HG03060 (cell line): ENCODE results near the gene IQCF5.
"Not testable (repeated sequence)": the region's sequence is repeated elsewhere in the genome, so short reads cannot be mapped to it uniquely, and the experiment has no call there.

ENCODE experiments used
- ATAC-seq: cut with Tn5 transposase; IDR thresholded peaks from one replicate; pipeline ENCODE4 v1.9.1; 2021; ENCODE audit warnings: low read depth, moderate number of reproducible peaks; ENCODE audit not compliant: unreplicated experiment

IQCF5 gene

DNA sequence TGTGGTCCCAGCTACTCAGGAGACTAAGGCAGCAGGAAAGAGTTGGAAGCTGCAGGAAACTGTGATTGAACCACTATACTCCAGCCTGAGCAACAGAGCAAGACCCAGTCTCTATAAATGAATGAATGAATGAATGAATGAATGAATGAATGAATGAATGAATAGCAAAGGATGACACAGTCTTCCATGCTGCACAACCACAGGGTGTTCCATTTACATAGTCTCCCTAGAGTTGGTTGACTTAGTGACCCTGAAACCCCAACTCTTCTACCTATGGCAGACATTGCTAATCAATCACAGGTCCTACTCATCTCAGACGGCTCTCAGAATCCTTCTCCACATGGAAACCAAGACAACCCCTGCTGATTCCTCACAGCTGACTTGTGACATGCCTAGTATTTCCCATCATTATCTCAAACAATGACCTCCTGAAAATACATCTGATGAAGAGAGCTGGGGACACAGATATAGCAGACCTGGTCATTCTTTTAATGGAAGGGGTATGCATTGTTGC, 2.1 kb downstream of the IQCF5 start:
- no peak for ATAC-seq

GRCh38 chr3:51869304-51869703, 6.1 kb downstream of the IQCF5 start:
- no peak for ATAC-seq

DNA sequence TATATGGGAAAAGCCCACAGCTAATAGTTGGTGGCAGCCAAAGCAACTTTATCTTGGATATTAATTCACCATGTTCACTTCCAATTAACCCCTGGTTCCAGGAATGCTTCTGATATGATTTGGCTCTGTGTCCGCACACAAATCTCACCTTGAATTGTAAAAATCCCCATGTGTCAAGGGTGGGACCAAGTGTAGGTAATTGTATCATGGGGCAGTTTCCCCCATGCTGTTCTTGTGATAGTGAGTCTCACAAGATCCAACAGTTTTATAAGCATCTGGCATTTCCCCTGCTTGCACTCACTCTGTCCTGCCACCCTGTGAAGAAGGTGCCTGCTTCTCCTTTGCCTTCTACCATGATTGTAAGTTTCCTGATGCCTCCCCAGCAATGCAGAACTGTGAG, 6.5 kb downstream of the IQCF5 start:
- ATAC-seq = not testable (repeated sequence)

DNA sequence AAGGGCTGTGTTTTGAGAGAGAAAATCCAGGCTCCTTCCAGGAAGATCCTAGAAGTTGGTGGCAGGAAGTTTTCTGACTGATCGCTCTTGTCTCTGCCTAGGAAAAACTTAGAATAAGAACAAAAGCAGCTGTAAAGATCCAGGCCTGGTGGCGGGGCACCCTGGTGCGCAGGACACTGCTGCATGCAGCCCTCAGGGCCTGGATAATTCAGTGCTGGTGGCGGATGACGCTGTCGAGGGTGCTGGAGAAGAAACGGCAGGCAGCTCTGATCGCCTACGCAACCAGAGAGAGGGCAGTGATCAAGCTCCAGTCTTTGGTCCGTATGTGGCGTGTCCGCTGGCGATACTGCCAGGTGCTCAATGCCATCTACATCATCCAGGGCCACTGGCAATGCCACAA, 12.5 kb downstream of the IQCF5 start:
- ATAC-seq = no peak

GRCh38 chr3:51860703-51861665, 14.4 kb downstream of the IQCF5 start, which contains the start of gene IQCF2:
Gene IQCF2 (plus strand): TSS chr3:51861615. CDS start chr3:51861667, 52 bp downstream.
- no peak for ATAC-seq

DNA sequence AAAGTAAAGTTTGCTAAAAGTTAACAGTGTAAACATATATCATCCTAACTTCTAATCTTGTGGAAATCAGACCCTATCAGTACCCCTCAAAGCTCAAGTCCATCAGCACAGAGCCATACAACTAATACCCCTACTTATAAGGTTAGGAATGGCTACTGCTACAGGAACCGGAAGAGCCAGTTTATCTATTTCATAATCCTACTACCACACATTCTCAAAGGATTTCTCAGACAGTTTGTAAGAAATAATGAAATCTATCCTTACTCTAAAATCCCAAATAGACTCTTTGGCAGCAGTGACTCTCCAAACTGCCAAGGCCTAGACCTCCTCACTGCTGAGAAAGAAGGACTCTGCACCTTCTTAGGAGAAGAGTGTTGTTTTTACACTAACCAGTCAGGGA, 20.0 kb downstream of the IQCF5 start:
- ATAC-seq = not testable (repeated sequence)

- ATAC-seq = no peak
Observed at GRCh38 chr3:51845129-51845528, 30.3 kb downstream of the IQCF5 start.

- no peak for ATAC-seq
Observed at GRCh38 chr3:51836606-51837005, 38.8 kb downstream of the IQCF5 start.

DNA sequence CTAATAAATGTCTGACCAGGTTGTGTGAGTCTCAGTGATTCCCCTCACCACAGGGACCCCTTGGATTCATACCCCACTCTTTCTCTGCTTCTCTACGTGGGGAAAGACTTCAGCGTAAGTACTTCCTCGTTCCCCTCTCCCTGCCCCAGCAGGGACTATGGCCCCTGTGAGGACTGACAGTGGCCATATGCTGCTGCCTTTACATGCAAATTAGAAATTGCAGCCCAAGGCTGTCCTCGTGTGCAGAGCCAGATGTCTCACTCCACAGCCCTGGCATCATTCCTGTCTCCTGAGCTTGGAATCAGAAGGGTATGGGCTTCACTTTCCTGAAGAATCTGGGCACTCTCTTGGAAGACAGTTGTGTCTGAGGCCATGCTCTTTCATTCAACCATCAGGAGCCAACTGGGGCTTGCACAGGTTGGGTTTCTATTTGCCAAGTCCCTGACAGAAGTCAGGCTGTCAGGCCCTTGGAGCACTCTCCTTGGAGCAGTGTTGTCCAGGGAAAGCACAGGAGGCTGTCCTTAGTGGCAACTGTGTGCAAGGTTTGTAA, 44.5 kb downstream of the IQCF5 start:
- ATAC-seq = no peak

DNA sequence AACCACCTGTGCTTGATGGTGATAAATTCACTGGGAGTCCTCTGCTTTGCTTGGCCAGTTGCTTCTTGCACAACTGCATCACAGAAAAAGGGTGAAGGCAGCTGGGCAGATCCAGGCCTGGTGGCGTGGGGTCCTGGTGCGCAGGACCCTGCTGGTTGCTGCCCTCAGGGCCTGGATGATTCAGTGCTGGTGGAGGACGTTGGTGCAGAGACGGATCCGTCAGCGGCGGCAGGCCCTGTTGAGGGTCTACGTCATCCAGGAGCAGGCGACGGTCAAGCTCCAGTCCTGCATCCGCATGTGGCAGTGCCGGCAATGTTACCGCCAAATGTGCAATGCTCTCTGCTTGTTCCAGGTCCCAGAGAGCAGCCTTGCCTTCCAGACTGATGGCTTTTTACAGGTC, 45.1 kb downstream of the IQCF5 start:
- ATAC-seq = no peak

GRCh38 chr3:51828297-51828696, 47.1 kb downstream of the IQCF5 start:
- ATAC-seq = no peak
